Measurements from ENCODE around the gene CA9.

The CA9 gene

DNA sequence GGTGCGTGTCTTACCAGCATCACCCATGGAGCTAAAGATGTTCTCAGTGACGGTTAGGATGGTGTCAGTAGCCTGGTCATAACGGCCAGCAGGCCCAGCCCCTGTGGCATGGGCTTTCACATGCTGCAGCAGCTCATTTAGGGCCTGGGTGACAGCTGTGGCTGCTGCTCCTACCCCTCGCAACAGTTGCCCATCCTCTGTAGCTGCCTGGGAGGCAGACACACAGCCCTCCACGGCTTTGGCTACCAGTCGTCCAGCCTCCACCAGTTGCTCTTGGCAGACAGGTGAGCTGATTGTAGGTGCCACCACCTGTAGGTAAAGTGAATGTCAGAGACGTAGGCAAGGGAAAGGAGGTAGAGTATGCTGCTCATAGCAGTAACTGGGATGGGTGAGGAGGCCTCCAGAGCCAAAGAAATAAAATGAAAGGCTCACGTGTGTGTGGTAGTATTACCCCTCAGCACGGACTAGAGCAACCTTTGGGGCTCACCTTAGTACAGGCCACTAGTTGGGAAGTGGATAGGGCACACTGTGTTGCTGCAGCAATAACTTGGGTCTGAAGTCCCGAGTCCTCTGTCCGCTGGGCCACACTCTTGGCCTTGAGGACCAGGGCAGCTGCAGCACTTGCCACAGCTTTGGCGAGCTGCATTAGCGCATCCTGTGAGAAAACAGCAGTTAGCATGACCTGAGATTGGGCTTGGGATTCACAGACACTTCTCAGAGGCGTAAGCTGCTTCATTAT is 43.6 kb downstream of the CA9 start:
- no peak for DNase-seq (ENCODE audit: low spot score)

DNA sequence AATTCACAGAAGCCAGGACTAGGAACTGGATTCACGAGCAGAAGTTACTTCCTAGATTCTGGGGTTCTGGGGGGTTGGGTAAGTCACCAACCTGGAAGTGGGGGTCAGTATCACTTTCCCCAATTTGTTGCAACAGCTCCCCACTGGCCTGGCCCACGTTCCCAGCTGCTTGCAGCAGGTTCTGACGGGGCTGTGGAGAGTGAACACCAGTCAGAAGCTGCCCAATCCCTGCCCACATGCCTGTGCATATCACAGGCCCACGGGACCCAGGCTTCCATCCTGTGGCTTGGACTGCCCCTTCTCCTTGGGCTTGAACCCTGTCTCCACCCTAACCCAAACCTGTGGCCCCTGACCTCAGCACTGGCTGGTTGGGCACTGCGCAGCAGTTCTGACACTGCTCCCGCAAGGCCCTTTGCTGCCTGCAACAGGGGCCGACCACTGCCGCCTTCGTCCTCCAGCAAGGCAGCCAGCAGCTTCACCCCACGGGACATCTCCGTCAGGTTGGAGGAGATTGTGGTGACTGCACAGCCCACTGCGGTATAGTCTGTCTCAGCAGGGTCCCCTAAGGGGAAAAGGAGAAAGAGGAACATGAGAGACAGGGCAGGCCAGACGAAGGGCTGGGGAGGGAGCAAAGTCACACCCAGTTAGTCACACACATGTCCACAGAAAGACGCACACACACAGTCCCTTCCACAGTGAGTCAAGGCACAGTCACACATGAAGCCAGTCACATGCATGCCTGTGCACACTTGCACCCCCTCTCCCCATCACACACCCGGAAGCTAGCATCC is 45.2 kb downstream of the CA9 start:
- no peak for DNase-seq (ENCODE audit: low spot score)

DNA sequence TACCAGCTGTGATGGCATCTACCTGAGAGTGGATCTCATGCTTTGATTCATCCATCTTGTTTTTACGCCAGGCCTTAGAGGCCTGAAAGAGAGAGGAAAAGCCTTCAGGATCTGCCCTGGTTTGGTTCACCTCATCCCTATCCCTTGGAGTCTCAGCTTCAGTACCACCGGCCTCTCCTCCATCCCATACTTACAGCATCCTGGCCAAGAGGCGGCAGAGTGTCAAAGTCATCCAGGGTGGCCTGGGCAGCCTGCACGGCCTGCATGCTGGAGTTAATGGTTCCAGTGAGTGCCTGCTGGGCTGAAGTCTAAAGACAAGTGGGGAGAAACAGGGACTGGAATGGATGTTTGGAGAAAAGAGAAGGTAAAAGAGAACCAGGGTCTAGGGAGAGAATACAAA is 45.8 kb downstream of the CA9 start:
- DNase-seq (ENCODE audit: low spot score), result no peak

- no peak for DNase-seq (ENCODE audit: low spot score)
These were observed 49.7 kb downstream of the CA9 start for GRCh38 chr9:35723426-35723825.

- DNase-seq (ENCODE audit: low spot score), result no peak
These were observed 50.2 kb downstream of the CA9 start for GRCh38 chr9:35723908-35724307.

DNA sequence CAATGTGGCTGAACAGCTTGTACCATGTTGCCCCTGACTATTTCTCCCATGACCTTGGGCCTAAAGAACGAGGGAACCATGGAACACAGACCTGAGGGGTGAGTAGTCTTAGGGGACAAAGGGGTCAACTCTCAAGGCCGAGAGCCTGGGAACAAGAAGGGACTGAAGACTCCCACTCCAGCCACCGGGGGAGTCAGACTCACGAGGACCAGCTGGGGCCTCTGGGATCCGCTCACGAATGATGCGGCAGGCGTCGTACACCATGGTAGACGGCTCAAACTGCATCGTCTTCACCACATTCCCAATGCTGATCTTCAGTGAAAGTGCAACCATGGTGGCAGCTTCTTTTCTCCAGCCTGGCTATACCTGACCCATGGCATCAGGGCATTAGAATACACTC is 51.6 kb downstream of the CA9 start:
- DNase-seq (ENCODE audit: low spot score), result no peak

- DNase-seq (ENCODE audit: low spot score), result peak; percentile 57
These were observed 53.2 kb downstream of the CA9 start for GRCh38 chr9:35726931-35727330.

DNA sequence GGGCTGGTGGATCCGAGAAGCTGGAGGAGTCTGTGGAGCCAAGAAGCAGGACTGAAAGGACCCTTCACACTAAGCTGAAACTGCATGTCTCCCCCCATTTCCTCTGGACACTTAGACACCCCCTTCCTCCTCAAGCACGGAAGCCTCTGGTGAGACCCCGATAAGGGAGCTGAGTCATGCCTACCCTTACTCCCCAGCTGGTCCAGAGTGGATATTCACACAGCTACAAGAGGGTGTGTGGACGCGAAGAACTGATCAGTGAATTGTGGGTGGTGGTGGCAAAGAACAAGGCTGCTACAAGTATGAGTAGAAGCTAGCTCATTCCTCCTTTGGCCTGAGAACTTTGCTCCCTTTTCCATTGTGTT is 53.9 kb downstream of the CA9 start:
- no peak for DNase-seq (ENCODE audit: low spot score)

DNA sequence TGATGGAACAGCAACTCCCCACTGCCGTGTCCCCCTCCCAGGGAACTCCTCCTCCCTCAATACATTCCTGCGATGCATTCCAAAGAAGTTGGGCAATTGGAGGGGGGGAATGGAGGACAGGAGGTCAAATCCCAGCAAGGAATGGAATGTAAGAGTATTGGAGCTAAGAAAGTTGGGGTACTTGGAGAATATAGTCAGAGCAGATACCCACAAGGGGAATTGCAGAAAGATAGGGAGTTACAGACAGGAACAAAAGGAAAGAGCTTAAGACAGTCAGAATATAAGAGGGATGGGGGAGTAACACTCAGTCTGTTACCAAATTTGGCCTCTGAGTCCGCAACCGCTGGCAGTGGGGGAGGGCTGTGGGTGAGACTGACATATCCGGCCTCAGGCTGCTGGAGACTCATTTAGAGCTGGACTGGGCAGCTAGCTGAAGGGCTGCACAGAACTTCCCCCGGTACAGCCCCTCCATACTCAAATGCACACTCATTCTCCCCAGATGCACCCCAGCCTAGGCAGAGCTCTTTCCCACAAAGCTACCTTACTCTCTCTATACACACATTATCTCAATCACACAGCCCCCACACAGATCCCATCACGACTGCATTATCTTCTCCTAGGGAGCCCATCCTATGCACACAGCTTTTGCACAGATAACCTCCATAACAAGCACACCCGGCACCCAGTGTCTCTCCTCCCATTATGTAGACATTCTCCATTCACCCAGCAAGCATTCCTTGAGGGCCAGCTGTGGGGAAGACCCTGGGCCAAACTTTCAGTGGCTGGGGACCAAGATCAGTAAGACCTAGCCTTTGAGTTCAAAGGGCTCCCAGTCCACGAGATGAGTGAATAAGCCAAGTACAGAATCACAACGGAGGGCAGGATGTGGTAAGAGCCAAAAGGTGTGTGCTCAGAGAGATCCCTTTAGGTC is 54.6 kb downstream of the CA9 start:
- DNase-seq (ENCODE audit: low spot score), result peak; percentile 10

- no peak for DNase-seq (ENCODE audit: low spot score)
These were observed 55.4 kb downstream of the CA9 start for GRCh38 chr9:35729101-35729500.

GRCh38 chr9:35729700-35730485 is 56.2 kb downstream of the CA9 start:
- peak; percentile 61 for DNase-seq (ENCODE audit: low spot score)

DNA sequence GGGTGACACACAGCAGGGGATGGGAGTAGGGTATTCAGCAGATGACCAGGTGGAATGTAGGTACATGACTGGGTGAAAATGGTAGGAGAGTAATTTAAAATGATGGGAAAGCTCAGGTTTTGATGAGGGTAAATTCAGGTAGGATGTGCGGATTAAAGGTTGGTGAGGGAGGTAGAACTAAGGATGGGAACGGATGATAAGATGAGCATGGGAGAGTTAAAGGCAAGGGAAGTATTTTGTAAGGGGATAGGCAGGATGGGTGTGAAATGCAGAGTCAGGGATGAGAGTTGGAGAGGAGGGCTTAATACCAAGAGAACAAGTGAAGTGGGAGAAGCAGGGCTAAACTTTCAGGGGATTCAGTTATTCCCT is 56.7 kb downstream of the CA9 start:
- no peak for DNase-seq (ENCODE audit: low spot score)
